Measurements from ENCODE around the gene RBL2.

GRCh38 chr16:53523971-53524548, 89.8 kb downstream of the RBL2 start:
- TF ChIP-seq POLR2A (IDR thresholded peaks at IDR 0.05; ENCODE audit: low read depth, low read length) (no peak), GATA2 (IDR thresholded peaks at IDR 0.05; ENCODE audit: insufficient read depth, insufficient read length, low read depth, low read length) (no peak), CTCF (IDR thresholded peaks at IDR 0.05; ENCODE audit: extremely low read depth in 1 of 2, insufficient read depth in 1 of 2, low read depth in 1 of 2, low read length in 2 of 2) (no peak), EZH2 (IDR thresholded peaks at IDR 0.05; ENCODE audit: borderline replicate concordance, low read depth, low read length, severe bottlenecking) (no peak)

Data from endothelial cell of umbilical vein (primary cell).